ENCODE measurements around the gene C19orf44.
"Not testable (repeated sequence)": the region's sequence is repeated elsewhere in the genome, so short reads cannot be mapped to it uniquely, and the experiment has no call there.

- not testable (repeated sequence) for TF ChIP-seq YY1 (IDR thresholded peaks at IDR 0.05; ENCODE audit: insufficient read depth, insufficient read length); ZNF274 (IDR thresholded peaks at IDR 0.05; ENCODE audit: low read depth, low read length); SUZ12 (IDR thresholded peaks at IDR 0.05; ENCODE audit: extremely low read depth, insufficient read depth, insufficient read length)
Observed at GRCh38 chr19:16506161-16506560, 10.0 kb downstream of the C19orf44 start.

Measured in NT2/D1 (cell line).